HFF-Myc (cell line): ENCODE data around the gene CLEC3B.
A peak's percentile ranks its signal among the peaks of the same experiment; 100 is the strongest.

Experiments used
- DNase-seq: peaks from one replicate; pipeline ENCODE4 v3.0.0-alpha.2; 2011; ENCODE audit warnings: low read depth; ENCODE audit errors: extremely low read depth
- H3K4me3 ChIP-seq: replicated peaks from 2 replicates; pipeline ENCODE4 v1.5.1; 2011; ENCODE audit warnings: low read depth, mild to moderate bottlenecking, control low read depth, low read length
- CTCF ChIP-seq: IDR thresholded peaks from 2 replicates; pipeline ENCODE4 v1.5.1; 2012; ENCODE audit warnings: mild to moderate bottlenecking, low read depth, low read length, control low read depth; ENCODE audit errors: missing control alignments

Gene CLEC3B

GRCh38 chr3:45080824-45081223 lies 54.7 kb downstream of the CLEC3B start:
- H3K4me3 ChIP-seq = no peak overlapping the region
- no peak for DNase-seq
- TF ChIP-seq CTCF = no peak

GRCh38 chr3:45081506-45082141 lies 55.5 kb downstream of the CLEC3B start:
- no peak for TF ChIP-seq CTCF
- DNase-seq = no peak
- no peak overlapping the region for H3K4me3 ChIP-seq

DNA sequence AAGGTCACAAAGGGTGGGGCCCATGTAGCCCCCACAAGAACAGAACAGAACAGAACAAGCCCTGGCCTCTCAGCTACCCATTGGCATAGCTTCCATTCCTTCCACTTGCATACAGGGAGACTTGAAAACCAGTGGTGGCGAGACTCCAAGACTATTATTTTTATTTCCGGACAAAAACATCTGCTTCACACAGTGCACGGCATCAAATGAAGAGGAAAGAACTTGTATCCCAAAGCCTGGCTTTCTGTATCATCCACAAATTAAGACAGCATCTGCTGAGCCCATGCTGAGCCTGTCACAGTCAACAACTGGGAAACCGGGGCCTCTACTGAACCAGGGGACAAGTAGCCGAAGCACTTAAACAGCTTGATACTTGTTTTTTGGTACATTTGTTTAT lies 56.0 kb downstream of the CLEC3B start:
- H3K4me3 ChIP-seq = no peak overlapping the region
- DNase-seq = peak; percentile 68
- TF ChIP-seq CTCF = no peak

DNA sequence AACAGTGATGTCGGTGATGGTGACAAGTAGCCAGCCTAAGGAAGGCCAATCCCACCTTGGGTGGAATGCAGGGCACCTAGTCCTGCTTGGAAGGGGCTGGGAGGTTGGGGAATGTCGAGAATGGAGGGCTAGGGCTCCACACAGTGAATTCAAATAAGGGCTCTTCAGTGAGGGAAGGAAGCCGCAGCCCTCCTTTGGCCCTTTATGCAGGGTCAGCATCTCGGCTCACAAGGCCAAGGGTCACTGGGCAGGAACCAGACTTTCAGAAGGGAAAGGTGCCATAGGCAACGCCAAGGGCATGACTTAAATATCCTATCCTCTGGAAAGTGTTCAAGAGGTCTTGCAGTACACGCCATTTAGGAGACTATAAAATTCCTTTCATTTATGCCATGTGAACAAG lies 56.9 kb downstream of the CLEC3B start:
- TF ChIP-seq CTCF = no peak
- no peak overlapping the region for H3K4me3 ChIP-seq
- DNase-seq = no peak

- H3K4me3 ChIP-seq = no peak overlapping the region
- no peak for TF ChIP-seq CTCF
- no peak for DNase-seq
Measured at GRCh38 chr3:45084361-45084760, 58.3 kb downstream of the CLEC3B start.

- TF ChIP-seq CTCF = no peak
- no peak overlapping the region for H3K4me3 ChIP-seq
- no peak for DNase-seq
Measured at GRCh38 chr3:45084820-45085816, 59.0 kb downstream of the CLEC3B start.
